ENCODE results near the gene ATP2C1. TPM values are rescaled to one million over a fixed set of nuclear protein-coding genes. Genes with fewer than 3 reads are reported as not detected.
"Not testable (repeated sequence)": the region's sequence is repeated elsewhere in the genome, so short reads cannot be mapped to it uniquely, and the experiment has no call there.

Gene ATP2C1
- total RNA-seq, 2 donors from 2014 or later: 100 to 109 TPM

GRCh38 chr3:130961458-130961857 lies 67.6 kb downstream of the ATP2C1 start:
- ATAC-seq (no peak), DNase-seq (ENCODE audit: low spot score) (no peak)
- Mint-ChIP-seq H3K4me1 (ENCODE audit: low read depth in 2 of 2) (peaks cover 0 to 3% of the 10 kb centered on the region in 2 donors), H3K9me3 (no peaks in the 10 kb centered on the region), H3K36me3 (peaks cover 30% of the 10 kb centered on the region), H3K27ac (no peak overlapping the region), H3K4me3 (no peak overlapping the region), H3K27me3 (no peaks in the 10 kb centered on the region)

GRCh38 chr3:130963444-130963843 lies 69.6 kb downstream of the ATP2C1 start:
- Mint-ChIP-seq H3K9me3 (no peaks in the 10 kb centered on the region), H3K36me3 (peaks cover 41% of the 10 kb centered on the region), H3K4me1 (ENCODE audit: low read depth in 2 of 2) (peaks cover 0 to 3% of the 10 kb centered on the region in 2 donors), H3K4me3 (no peak overlapping the region), H3K27me3 (no peaks in the 10 kb centered on the region), H3K27ac (peak overlapping the region in 1 of 2 donors; percentile 28)
- no peak for DNase-seq (ENCODE audit: low spot score)
- ATAC-seq: no peak

- no peaks in the 10 kb centered on the region for H3K27me3 Mint-ChIP-seq
- H3K36me3 Mint-ChIP-seq: peaks cover 42% of the 10 kb centered on the region
- no peaks in the 10 kb centered on the region for H3K9me3 Mint-ChIP-seq
- H3K27ac Mint-ChIP-seq: peak overlapping the region in 1 of 2 donors; percentile 28
- no peak overlapping the region for H3K4me3 Mint-ChIP-seq
- ATAC-seq (peak; percentile 48 to 63), DNase-seq (ENCODE audit: low spot score) (no peak)
- peaks cover 0 to 3% of the 10 kb centered on the region in 2 donors for H3K4me1 Mint-ChIP-seq (ENCODE audit: low read depth in 2 of 2)
Observed at GRCh38 chr3:130963878-130964277, 70.0 kb downstream of the ATP2C1 start.

- H3K27me3 Mint-ChIP-seq: no peaks in the 10 kb centered on the region
- DNase-seq (ENCODE audit: low spot score): no peak
- H3K9me3 Mint-ChIP-seq: no peaks in the 10 kb centered on the region
- peaks cover 0 to 3% of the 10 kb centered on the region in 2 donors for H3K4me1 Mint-ChIP-seq (ENCODE audit: low read depth in 2 of 2)
- H3K4me3 Mint-ChIP-seq: no peak overlapping the region
- peak overlapping the region in 1 of 2 donors; percentile 18 for H3K27ac Mint-ChIP-seq
- ATAC-seq: no peak
- H3K36me3 Mint-ChIP-seq: peaks cover 29% of the 10 kb centered on the region
Observed at GRCh38 chr3:130967281-130967680, 73.4 kb downstream of the ATP2C1 start.

- Mint-ChIP-seq H3K4me3 (no peak overlapping the region), H3K27me3 (no peaks in the 10 kb centered on the region), H3K9me3 (no peaks in the 10 kb centered on the region), H3K4me1 (ENCODE audit: low read depth in 2 of 2) (peaks cover 0 to 3% of the 10 kb centered on the region in 2 donors), H3K36me3 (peaks cover 37% of the 10 kb centered on the region), H3K27ac (no peak overlapping the region)
- ATAC-seq: no peak
- no peak for DNase-seq (ENCODE audit: low spot score)
Observed at GRCh38 chr3:130968221-130968620, 74.3 kb downstream of the ATP2C1 start.

- H3K36me3 Mint-ChIP-seq: peaks cover 32% of the 10 kb centered on the region
- no peaks in the 10 kb centered on the region for H3K27me3 Mint-ChIP-seq
- peaks cover 0 to 3% of the 10 kb centered on the region in 2 donors for H3K4me1 Mint-ChIP-seq (ENCODE audit: low read depth in 2 of 2)
- DNase-seq (ENCODE audit: low spot score) (no peak), ATAC-seq (no peak)
- H3K27ac Mint-ChIP-seq: no peak overlapping the region
- no peak overlapping the region for H3K4me3 Mint-ChIP-seq
- no peaks in the 10 kb centered on the region for H3K9me3 Mint-ChIP-seq
Observed at GRCh38 chr3:130969621-130970020, 75.7 kb downstream of the ATP2C1 start.

GRCh38 chr3:130971208-130971607 lies 77.3 kb downstream of the ATP2C1 start:
- no peak overlapping the region for H3K27ac Mint-ChIP-seq
- DNase-seq (ENCODE audit: low spot score) (no peak), ATAC-seq (no peak)
- H3K36me3 Mint-ChIP-seq: peaks cover 20% of the 10 kb centered on the region
- H3K9me3 Mint-ChIP-seq: no peaks in the 10 kb centered on the region
- no peak overlapping the region for H3K4me3 Mint-ChIP-seq
- H3K4me1 Mint-ChIP-seq (ENCODE audit: low read depth in 2 of 2): peaks cover 0 to 3% of the 10 kb centered on the region in 2 donors
- no peaks in the 10 kb centered on the region for H3K27me3 Mint-ChIP-seq

GRCh38 chr3:130972592-130972991 lies 78.7 kb downstream of the ATP2C1 start:
- H3K27ac Mint-ChIP-seq; H3K4me3 Mint-ChIP-seq; H3K4me1 Mint-ChIP-seq (ENCODE audit: low read depth in 2 of 2); H3K27me3 Mint-ChIP-seq; H3K9me3 Mint-ChIP-seq; ATAC-seq; DNase-seq (ENCODE audit: low spot score): not testable (repeated sequence)
- peaks cover 14% of the 10 kb centered on the region for H3K36me3 Mint-ChIP-seq

- Mint-ChIP-seq H3K36me3 (peaks cover 10% of the 10 kb centered on the region), H3K27me3 (no peaks in the 10 kb centered on the region), H3K4me1 (ENCODE audit: low read depth in 2 of 2) (peaks cover 0 to 3% of the 10 kb centered on the region in 2 donors), H3K27ac (peak overlapping the region in 1 of 2 donors; percentile 71), H3K4me3 (no peak overlapping the region), H3K9me3 (no peaks in the 10 kb centered on the region)
- DNase-seq (ENCODE audit: low spot score) (no peak), ATAC-seq (no peak)
Observed at GRCh38 chr3:130973406-130973805, 79.5 kb downstream of the ATP2C1 start.

- H3K4me3 Mint-ChIP-seq: no peak overlapping the region
- H3K27me3 Mint-ChIP-seq: no peaks in the 10 kb centered on the region
- peaks cover 0 to 3% of the 10 kb centered on the region in 2 donors for H3K4me1 Mint-ChIP-seq (ENCODE audit: low read depth in 2 of 2)
- DNase-seq (ENCODE audit: low spot score) (no peak), ATAC-seq (no peak)
- peak overlapping the region in 1 of 2 donors; percentile 71 for H3K27ac Mint-ChIP-seq
- H3K36me3 Mint-ChIP-seq: peaks cover 8% of the 10 kb centered on the region
- no peaks in the 10 kb centered on the region for H3K9me3 Mint-ChIP-seq
Observed at GRCh38 chr3:130974201-130974600, 80.3 kb downstream of the ATP2C1 start.

GRCh38 chr3:130975251-130975650 lies 81.4 kb downstream of the ATP2C1 start:
- Mint-ChIP-seq H3K27ac (no peak overlapping the region), H3K9me3 (no peaks in the 10 kb centered on the region), H3K27me3 (no peaks in the 10 kb centered on the region), H3K36me3 (peaks cover 8% of the 10 kb centered on the region), H3K4me1 (ENCODE audit: low read depth in 2 of 2) (peaks cover 0 to 3% of the 10 kb centered on the region in 2 donors), H3K4me3 (no peak overlapping the region)
- DNase-seq (ENCODE audit: low spot score) (no peak), ATAC-seq (no peak)

GRCh38 chr3:130976706-130977105 lies 82.8 kb downstream of the ATP2C1 start:
- peaks cover 0 to 3% of the 10 kb centered on the region in 2 donors for H3K4me1 Mint-ChIP-seq (ENCODE audit: low read depth in 2 of 2)
- peaks cover 14% of the 10 kb centered on the region for H3K36me3 Mint-ChIP-seq
- no peak overlapping the region for H3K27ac Mint-ChIP-seq
- DNase-seq (ENCODE audit: low spot score): no peak
- no peaks in the 10 kb centered on the region for H3K27me3 Mint-ChIP-seq
- no peak for ATAC-seq
- no peak overlapping the region for H3K4me3 Mint-ChIP-seq
- no peaks in the 10 kb centered on the region for H3K9me3 Mint-ChIP-seq

GRCh38 chr3:130979117-130979516 lies 85.2 kb downstream of the ATP2C1 start:
- ATAC-seq (no peak), DNase-seq (ENCODE audit: low spot score) (no peak)
- H3K27ac Mint-ChIP-seq: no peak overlapping the region
- H3K36me3 Mint-ChIP-seq: peaks cover 6% of the 10 kb centered on the region
- no peaks in the 10 kb centered on the region for H3K27me3 Mint-ChIP-seq
- H3K4me1 Mint-ChIP-seq (ENCODE audit: low read depth in 2 of 2): no peaks in the 10 kb centered on the region
- H3K4me3 Mint-ChIP-seq: no peak overlapping the region
- H3K9me3 Mint-ChIP-seq: no peaks in the 10 kb centered on the region

GRCh38 chr3:130981469-130981868 lies 87.6 kb downstream of the ATP2C1 start:
- Mint-ChIP-seq H3K27me3 (no peaks in the 10 kb centered on the region), H3K27ac (no peak overlapping the region), H3K4me3 (no peak overlapping the region), H3K4me1 (ENCODE audit: low read depth in 2 of 2) (no peaks in the 10 kb centered on the region), H3K36me3 (peaks cover 6% of the 10 kb centered on the region), H3K9me3 (no peaks in the 10 kb centered on the region)
- DNase-seq (ENCODE audit: low spot score) (no peak), ATAC-seq (no peak)

GRCh38 chr3:130990282-130990681 lies 96.4 kb downstream of the ATP2C1 start:
- Mint-ChIP-seq H3K27me3 (no peaks in the 10 kb centered on the region), H3K36me3 (peaks cover 10% of the 10 kb centered on the region), H3K9me3 (no peaks in the 10 kb centered on the region), H3K4me1 (ENCODE audit: low read depth in 2 of 2) (peaks cover 5 to 10% of the 10 kb centered on the region in 2 donors), H3K27ac (no peak overlapping the region), H3K4me3 (no peak overlapping the region)
- no peak for DNase-seq (ENCODE audit: low spot score)
- no peak for ATAC-seq

Measured in natural killer cell treated with Interleukin-12 subunit alpha and Interleukin-12 subunit beta and Interleukin-15 and Interleukin-18, amount 100 ng/mL, for 72 hours (primary cell).